ENCODE measurements around the gene SRP19. TPM values are rescaled to one million over a fixed set of nuclear protein-coding genes. Genes with fewer than 3 reads are reported as not detected.
A peak's percentile ranks its signal among the peaks of the same experiment; 100 is the strongest.

The SRP19 gene
- total and polyA plus RNA-seq, 9 of the 15 experiments (the other 6 are each of a cell fraction or from before 2014, with no cell fraction given): 52.3 to 357 (median 146) TPM

- intact Hi-C loops (cut with micrococcal nuclease): loop anchor here (1.0 to 5.0 kb wide), 3 partner anchors 91 to 296 kb away; no protein-coding TSS in a partner anchor
- DNase-seq (ENCODE audit: extremely low read depth in 1 of 4, low spot score in 3 of 4): peak; percentile 33 to 80 (median 54)
- FAIRE-seq: peak; percentile 96
- H3K36me3 ChIP-seq (ENCODE audit: control insufficient read depth, insufficient read depth, low read length): no peaks in the 10 kb centered on the region
- ChIA-PET POLR2A (interaction anchor here (0.6 to 1.5 kb wide), 5 partner anchors 11 to 90 kb away, joined by 3 to 12 read pairs (median 4); partner anchors contain the start of genes REEP5 and SRP19), CTCF (ENCODE audit: low intra/inter-chr PET ratio) (interaction anchor here (0.7 kb wide), 1 partner anchor 9 kb away, joined by 3 read pairs; no protein-coding TSS in a partner anchor)
- H3K79me2 ChIP-seq (ENCODE audit: control insufficient read depth, insufficient read depth, low read length): no peaks in the 10 kb centered on the region
- H3K27ac ChIP-seq (ENCODE audit: extremely low read depth, low read depth, low read length): peak overlapping the region; percentile 4; the same call in 1 of the 3 replicates
- in situ Hi-C loops (cut with MboI): no loop called here
- no peaks in the 10 kb centered on the region for H3K9me3 ChIP-seq (replicated peaks; ENCODE audit: control insufficient read depth, insufficient read depth, low read depth, low read length)
- peak overlapping the region; percentile 19; the same call in 1 of the 2 replicates for H3K4me2 ChIP-seq (ENCODE audit: insufficient read depth, low read length)
- no peaks in the 10 kb centered on the region for H4K20me1 ChIP-seq (replicated peaks; ENCODE audit: control insufficient read depth, insufficient read depth, low read length)
- no peaks in the 10 kb centered on the region for H3K9me1 ChIP-seq (ENCODE audit: control insufficient read depth, insufficient read depth, low read length)
- peak overlapping the region; percentile 78 for H2AFZ ChIP-seq (ENCODE audit: low read depth, low read length)
- peak overlapping the region in 1 of 2 experiments; percentile 18; a peak in 1 of 4 replicates for H3K9ac ChIP-seq (ENCODE audit: insufficient read depth in 1 of 2, low read depth in 2 of 2, low read length in 2 of 2)
- peaks cover 0 to 4% of the 10 kb centered on the region in 2 experiments; a peak in 1 of 5 replicates for H3K4me1 ChIP-seq (replicated peaks in 1 of 2; ENCODE audit: control insufficient read depth in 2 of 2, insufficient read depth in 2 of 2, low read length in 2 of 2)
- BruUV-seq (replicated peaks): no TSS peak
- no peaks in the 10 kb centered on the region for H3K27me3 ChIP-seq (ENCODE audit: control insufficient read depth in 2 of 2, insufficient read depth in 2 of 2, low read length in 2 of 2)
- no peak overlapping the region for H3K4me3 ChIP-seq
- ATAC-seq: peak; percentile 99
- WGBS (ENCODE audit: insufficient coverage, low coverage, missing lambda C conversion rate): 35% methylated on average over 7 of the region's 8 CpGs
- TF ChIP-seq FOSL1 (tag; conservative IDR thresholded peaks at IDR 0.05) (no peak), CBX3 (IDR thresholded peaks at IDR 0.05; ENCODE audit: borderline replicate concordance in 1 of 2, low read length in 2 of 2) (peak in 1 of 2 experiments; percentile 25; a peak in 1 of 3 replicates), TEAD4 (IDR thresholded peaks at IDR 0.05; ENCODE audit: low read length) (no peak), TEAD4 (CRISPR knock-in tag; IDR thresholded peaks at IDR 0.05; ENCODE audit: borderline replicate concordance) (no peak), TGIF2 (CRISPR knock-in tag; IDR thresholded peaks at IDR 0.05) (no peak), NR2C1 (IDR thresholded peaks at IDR 0.05) (no peak), NR2C1 (tag; IDR thresholded peaks at IDR 0.05) (no peak), CCAR2 (IDR thresholded peaks at IDR 0.05; ENCODE audit: low read depth, low read length) (no peak), RREB1 (CRISPR knock-in tag; IDR thresholded peaks at IDR 0.05) (no peak), RAD21 (CRISPR knock-in tag; conservative IDR thresholded peaks at IDR 0.05 in 1 of 2, IDR thresholded peaks at IDR 0.05 in 1 of 2) (peak in 1 of 2 experiments; percentile 68; a peak in 2 of 4 replicates), RBM15 (IDR thresholded peaks at IDR 0.05; ENCODE audit: insufficient read depth, low read length) (no peak), E2F8 (IDR thresholded peaks at IDR 0.05; ENCODE audit: low read depth, partially characterized antibody) (no peak), ADNP (tag; IDR thresholded peaks at IDR 0.05) (no peak)
Observed at GRCh38 chr5:112848116-112848811, 12.8 kb upstream of the SRP19 start.
